ENCODE data around the gene PLCL1.

The PLCL1 gene

GRCh38 chr2:197954328-197954727 is 149.9 kb downstream of the PLCL1 start:
- no peak for DNase-seq (ENCODE audit: low spot score)

DNA sequence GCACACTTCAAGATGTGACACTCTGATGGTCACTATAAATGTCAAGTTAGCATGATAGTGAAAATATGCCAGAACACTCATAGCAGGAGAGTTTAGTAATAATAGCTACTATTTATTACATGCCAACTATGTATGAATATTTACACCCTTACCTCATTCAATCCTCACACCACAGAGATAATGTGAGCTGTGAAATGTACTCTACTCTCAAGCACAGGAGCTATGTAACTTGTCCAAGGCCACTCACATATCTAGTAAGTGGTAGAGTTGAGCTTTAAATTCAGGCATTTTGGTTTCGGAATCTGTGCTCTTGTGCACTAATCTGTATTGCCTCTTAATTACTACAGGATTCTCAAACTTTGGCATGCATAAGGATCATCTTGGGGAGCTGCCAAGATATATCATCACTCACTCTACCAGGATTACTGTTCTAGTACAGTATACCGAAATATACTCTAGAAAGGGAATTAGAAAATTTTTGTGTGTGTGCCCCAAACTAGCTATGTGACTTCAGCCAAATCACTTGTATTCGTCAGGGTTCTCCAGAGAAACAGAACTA is 154.3 kb downstream of the PLCL1 start:
- DNase-seq (ENCODE audit: low spot score): no peak

GRCh38 chr2:197959383-197959782 is 155.0 kb downstream of the PLCL1 start:
- no peak for DNase-seq (ENCODE audit: low spot score)

- DNase-seq (ENCODE audit: low spot score): no peak
These were observed 156.4 kb downstream of the PLCL1 start for GRCh38 chr2:197960786-197961185.

- no peak for DNase-seq (ENCODE audit: low spot score)
These were observed 160.3 kb downstream of the PLCL1 start for GRCh38 chr2:197964720-197965119.

DNA sequence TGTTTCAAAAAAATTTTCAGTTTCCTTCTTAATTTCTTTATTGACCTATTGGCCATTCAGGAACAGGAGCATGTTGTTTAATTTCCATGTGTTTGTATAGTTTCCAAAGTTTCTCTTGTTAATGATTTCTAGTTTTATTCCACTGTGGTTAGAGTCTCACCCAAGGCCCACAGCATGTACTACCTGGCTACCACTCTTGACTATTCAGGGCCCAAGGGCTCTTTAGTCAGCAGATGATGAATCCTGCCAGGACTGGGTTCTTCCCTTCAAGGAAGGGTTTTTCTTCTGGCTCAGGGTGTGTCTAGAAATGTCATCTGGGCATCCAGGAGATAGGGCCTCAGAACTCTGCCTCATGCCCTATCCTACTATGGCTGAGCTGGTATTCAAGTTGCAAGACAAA is 161.4 kb downstream of the PLCL1 start:
- DNase-seq (ENCODE audit: low spot score): no peak

DNA sequence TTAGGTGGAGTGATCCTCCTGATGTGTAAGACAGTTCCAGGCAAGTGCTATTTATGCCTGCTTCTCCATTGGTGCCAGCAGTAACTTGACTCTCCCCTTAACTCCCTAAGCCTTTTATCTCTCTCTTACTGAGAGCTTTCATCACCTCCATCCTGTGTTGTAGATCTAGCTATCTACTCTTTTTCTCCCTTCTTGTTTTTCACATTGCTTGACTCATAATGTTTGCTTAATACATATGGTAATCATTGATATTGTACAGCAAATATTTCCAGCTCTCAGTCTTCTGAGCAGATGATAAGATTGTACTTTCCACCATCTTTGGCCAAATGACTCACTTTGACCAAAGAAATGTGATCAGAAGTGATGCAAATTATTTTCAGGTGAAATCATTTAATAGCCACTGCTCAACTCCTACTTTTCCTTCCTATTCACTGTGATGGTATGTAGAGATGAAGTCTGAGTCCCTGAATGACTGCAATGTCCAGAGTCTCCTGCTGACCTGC is 165.0 kb downstream of the PLCL1 start:
- DNase-seq (ENCODE audit: low spot score): no peak

DNA sequence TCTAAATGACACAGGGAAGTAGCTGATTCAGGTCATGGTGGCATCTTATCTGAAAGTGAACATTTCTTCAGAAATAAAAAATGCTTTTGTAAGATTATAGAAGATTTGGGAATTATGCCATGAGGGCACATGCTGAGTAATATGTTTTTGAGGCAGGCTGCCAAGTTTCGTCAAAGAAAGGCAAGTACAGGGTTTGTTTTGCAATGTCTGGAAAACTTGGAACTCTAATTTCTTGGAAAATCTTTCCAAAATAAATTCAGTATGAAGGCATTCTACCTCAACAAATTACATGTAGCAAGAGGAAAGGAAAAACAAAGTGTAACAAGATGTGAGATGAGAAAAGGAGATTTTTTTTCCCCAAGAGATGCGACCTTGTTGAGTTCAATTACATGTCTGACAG is 167.7 kb downstream of the PLCL1 start:
- DNase-seq (ENCODE audit: low spot score): no peak

GRCh38 chr2:197972587-197972986 is 168.2 kb downstream of the PLCL1 start:
- DNase-seq (ENCODE audit: low spot score): no peak

GRCh38 chr2:197973772-197974171 is 169.4 kb downstream of the PLCL1 start:
- DNase-seq (ENCODE audit: low spot score): no peak

- DNase-seq (ENCODE audit: low spot score): no peak
These were observed 171.6 kb downstream of the PLCL1 start for GRCh38 chr2:197975931-197976519.

DNA sequence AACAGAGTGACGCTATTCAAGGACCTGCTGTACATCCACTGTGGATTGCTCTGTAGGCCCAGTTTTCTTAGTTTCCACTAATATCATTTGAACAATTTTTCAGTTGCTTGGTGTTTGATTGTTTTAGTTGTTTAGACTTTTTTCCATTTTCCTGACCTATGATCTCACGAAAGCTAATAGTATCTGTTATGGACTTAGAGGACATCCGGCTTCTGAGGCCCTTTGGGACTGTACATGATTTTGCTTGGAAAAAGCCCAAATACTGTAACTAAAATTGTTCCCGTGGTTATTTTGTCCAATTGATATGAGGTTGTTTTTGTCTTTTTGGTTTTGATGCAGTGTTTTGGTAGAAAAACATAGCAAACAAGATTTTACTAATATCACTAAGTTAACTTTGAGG is 174.6 kb downstream of the PLCL1 start:
- no peak for DNase-seq (ENCODE audit: low spot score)

- DNase-seq (ENCODE audit: low spot score): no peak
These were observed 178.2 kb downstream of the PLCL1 start for GRCh38 chr2:197982565-197982964.

- no peak for DNase-seq (ENCODE audit: low spot score)
These were observed 180.7 kb downstream of the PLCL1 start for GRCh38 chr2:197985029-197985638.

DNA sequence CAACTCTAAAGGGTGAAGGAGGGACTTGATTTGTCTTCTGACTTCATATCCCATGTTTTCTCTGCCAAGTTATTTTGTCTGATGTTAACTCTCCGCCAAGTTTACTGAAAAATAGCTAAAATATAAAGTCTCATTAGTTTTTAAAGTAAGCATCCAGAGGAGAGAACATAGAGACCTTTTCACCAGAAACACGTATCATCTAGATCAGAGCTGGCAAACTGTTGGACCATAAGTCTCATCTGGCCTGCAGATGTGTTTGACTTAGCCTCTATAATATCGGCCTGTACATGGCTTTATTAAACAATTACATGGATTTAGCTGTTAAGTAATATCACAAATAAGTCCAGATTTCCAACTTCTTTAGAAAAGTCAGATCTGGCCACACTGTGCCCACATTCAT is 182.6 kb downstream of the PLCL1 start:
- DNase-seq (ENCODE audit: low spot score): no peak

DNA sequence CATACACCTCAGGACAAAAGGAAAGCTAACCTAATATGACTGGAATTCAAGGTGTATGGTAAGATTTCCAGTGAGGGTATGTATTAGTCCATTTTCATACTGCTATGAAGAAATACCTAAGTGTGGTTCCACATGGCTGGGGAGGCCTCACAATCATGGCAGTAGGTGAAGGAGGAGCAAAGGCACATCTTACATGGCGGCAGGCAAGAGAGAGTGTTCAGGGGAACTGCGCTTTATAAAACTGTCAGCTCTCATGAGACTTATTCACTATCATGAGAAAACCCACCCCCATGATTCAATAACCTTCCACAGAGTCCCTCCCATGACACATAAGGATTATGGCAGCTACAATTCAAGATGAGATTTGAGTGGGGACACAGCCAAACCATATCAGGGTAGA is 186.0 kb downstream of the PLCL1 start:
- no peak for DNase-seq (ENCODE audit: low spot score)

- DNase-seq (ENCODE audit: low spot score): no peak
These were observed 188.2 kb downstream of the PLCL1 start for GRCh38 chr2:197992482-197993133.

- no peak for DNase-seq (ENCODE audit: low spot score)
These were observed 189.0 kb downstream of the PLCL1 start for GRCh38 chr2:197993363-197993762.

DNA sequence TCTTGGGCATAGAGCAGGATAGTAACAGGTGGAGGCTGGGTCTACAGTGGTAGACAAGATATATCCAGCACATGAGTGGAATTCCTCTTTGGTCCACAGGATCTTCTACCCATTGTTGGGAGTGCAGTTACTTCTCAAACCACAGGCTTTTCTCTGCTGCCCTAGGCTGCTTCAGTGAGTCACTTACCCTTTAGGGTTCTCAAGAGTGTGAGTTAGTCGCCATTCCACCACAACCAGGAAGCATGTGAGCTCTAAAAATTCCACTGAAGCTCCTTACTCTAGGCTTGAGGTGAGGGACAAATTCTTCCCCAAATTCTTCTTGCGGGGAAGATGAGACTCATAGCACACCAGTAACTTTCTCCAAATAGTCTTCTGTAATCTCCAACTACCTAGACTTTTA is 189.4 kb downstream of the PLCL1 start:
- DNase-seq (ENCODE audit: low spot score): no peak

DNA sequence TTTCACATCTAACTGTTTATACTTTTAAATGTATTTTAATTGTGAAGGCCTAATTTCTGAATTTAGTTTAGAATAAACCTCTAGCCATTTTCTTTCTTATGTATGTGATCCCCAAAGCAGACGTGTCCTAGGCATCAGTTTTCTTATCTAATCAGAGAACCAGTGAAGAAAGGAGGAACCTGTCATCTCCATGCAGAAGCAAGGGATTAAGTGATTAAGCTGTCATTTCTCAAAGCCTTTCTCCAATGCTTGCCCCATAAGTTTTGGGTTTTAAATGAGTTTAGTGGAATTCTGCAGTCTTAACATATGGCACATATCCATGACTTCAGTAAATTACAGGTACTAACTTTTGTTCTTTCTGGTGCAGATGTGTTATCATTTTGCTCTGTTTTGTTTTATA is 190.4 kb downstream of the PLCL1 start:
- no peak for DNase-seq (ENCODE audit: low spot score)

GRCh38 chr2:197996583-197996982 is 192.2 kb downstream of the PLCL1 start:
- DNase-seq (ENCODE audit: low spot score): no peak

- DNase-seq (ENCODE audit: low spot score): no peak
These were observed 192.7 kb downstream of the PLCL1 start for GRCh38 chr2:197997083-197997541.

GRCh38 chr2:197998702-197999101 is 194.3 kb downstream of the PLCL1 start:
- no peak for DNase-seq (ENCODE audit: low spot score)
